HL-60/S4 treated with phorbol 12-myristate 13-acetate at 8.2 ng/mL for 4 days and 3 days (cell line): ENCODE measurements around the gene CLEC18A.
"Not testable (repeated sequence)": the region's sequence is repeated elsewhere in the genome, so short reads cannot be mapped to it uniquely, and the experiment has no call there.

ENCODE experiments used
- in situ Hi-C: fragments of 300-500 bp; cut with MboI; formaldehyde crosslinking; loops from 2 replicates; pipeline ENCODE4 v1.15.0; 2022; ENCODE audit warnings: low sequenced_read_pairs

Gene CLEC18A

DNA sequence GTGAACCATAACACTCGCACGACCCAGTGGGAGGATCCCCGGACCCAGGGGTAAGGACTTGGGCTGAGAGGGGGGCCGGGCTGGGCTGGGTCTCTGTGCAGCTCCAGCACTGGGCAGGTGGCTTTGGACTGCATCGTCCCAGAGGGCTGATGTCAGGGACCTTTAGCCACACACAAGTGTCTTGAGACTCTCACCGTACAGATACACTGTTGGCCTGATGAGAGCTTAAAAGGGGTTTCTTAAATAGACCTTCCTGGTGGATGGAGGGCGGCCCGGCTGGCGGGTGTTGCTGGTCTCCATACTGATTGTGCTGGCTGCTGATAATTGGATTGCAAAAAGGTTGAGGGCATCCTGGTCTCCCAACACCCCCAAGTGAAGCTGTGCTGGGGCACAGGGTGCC, 21.7 kb upstream of the CLEC18A start:
- in situ Hi-C loops, result no loop called here

DNA sequence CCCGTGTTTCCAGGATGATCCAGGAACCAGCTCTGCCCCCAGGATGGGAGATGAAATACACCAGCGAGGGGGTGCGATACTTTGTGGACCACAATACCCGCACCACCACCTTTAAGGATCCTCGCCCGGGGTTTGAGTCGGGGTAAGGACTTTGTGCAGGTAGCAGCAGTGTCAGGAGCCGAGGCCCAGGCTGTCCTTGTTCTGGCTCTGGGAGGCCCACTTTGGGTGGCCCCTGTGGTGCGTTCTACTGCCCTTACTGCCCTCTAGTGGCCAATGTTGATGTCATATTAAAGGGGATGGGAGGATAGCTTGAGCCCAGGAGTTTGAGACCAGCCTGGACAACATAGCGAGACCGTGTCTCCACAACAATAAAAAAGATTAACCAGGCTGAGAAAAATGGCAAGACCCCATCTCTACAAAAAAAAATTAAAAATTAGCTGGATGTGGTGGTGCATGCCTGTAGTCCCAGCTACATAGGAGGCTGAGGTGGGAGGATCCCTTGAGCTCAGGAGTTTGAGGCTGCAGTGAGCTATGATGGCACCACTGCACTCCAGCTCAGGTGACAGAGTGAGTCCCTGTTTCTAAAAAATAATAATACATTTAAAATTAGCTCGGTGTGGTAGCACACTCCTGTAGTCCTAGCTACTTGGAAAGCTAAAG, 20.9 kb upstream of the CLEC18A start:
- in situ Hi-C loops, result no loop called here

GRCh38 chr16:69931631-69932030, 19.5 kb upstream of the CLEC18A start:
- in situ Hi-C loops, result no loop called here

GRCh38 chr16:69932228-69932627, 18.9 kb upstream of the CLEC18A start:
- in situ Hi-C loops, result no loop called here

DNA sequence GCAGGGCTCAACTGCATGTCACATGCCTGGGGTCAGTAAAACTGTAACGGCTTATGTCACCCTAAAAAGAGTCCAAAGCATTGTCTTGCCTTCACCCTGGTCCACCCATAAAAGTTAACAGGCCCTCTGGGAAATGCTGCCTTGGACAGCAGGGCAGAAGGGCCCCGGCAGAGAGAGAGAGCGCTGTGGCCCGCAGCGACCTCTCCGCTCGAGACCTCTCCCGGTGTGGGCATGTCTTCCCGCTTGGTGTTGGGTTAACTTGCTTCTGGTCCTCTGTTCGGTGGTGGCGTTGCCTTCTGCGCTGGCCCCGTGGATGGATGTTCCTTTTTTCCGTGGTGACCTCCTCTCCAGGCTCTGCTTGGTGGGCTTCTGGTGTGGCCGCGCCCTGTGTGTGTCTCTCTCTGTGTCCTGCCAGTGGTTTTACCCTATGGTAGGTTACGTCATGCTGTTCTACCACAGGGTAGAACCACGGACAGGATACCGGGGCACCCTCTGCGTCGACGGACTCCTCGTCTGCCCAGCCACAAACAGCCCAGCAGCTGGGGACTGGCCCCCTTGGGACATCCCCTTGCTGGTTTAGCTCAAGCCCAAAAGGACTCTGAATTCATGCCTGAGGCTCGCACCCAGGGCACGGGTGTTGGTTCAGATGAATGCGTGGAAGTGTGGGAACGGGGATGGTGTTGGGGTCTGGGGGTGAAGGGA, 18.3 kb upstream of the CLEC18A start:
- in situ Hi-C loops, result no loop called here

GRCh38 chr16:69934044-69934443, 17.1 kb upstream of the CLEC18A start:
- in situ Hi-C loops, result no loop called here

DNA sequence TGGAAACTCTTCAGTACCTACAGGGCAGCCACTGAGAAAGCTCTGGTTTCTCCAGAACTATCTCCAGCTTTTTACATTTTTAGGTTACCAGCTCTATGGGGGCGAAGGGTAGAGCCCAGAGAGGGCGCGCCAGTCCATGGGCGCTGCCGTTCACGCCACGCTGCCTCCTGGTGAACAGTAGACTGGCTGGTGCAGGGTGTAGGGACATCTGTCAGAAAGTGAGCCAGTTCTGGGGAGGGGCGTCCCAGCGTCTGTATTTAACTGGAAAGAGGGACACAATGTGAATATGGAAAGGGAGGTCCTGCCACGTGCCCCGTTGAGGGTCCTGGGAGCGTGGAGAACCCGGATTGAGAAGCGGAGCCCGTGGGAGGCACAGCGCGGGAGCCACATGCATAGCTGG, 16.4 kb upstream of the CLEC18A start:
- in situ Hi-C loops, result no loop called here

DNA sequence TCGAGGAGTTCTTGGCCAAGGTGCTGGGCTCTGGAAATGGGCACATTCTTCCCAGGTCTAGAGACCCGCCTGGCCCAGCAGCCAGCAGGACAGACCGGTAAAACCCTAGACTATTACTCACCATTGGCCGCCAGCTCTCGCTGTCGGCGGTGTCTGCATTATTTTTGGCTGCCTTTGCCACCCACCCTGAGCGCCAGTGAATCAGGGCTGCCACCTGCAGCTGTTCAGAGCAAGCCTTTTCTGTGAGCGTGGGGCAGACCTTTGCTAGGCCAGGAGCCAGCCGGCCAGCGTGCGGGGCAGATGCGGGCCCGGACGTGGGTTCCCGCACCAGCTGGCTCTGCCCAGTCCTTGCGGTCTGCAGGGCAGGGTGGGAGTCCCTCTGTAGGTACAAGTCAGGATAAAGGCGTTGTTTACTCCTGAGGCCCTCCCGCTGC, 15.8 kb upstream of the CLEC18A start:
- in situ Hi-C loops, result no loop called here

GRCh38 chr16:69935740-69936139, 15.4 kb upstream of the CLEC18A start:
- in situ Hi-C loops, result no loop called here

GRCh38 chr16:69936252-69936651, 14.9 kb upstream of the CLEC18A start:
- in situ Hi-C loops, result no loop called here

GRCh38 chr16:69936751-69937211, 14.4 kb upstream of the CLEC18A start:
- in situ Hi-C loops, result no loop called here

- in situ Hi-C loops, result no loop called here
Observed at GRCh38 chr16:69937465-69937951, 13.6 kb upstream of the CLEC18A start.

DNA sequence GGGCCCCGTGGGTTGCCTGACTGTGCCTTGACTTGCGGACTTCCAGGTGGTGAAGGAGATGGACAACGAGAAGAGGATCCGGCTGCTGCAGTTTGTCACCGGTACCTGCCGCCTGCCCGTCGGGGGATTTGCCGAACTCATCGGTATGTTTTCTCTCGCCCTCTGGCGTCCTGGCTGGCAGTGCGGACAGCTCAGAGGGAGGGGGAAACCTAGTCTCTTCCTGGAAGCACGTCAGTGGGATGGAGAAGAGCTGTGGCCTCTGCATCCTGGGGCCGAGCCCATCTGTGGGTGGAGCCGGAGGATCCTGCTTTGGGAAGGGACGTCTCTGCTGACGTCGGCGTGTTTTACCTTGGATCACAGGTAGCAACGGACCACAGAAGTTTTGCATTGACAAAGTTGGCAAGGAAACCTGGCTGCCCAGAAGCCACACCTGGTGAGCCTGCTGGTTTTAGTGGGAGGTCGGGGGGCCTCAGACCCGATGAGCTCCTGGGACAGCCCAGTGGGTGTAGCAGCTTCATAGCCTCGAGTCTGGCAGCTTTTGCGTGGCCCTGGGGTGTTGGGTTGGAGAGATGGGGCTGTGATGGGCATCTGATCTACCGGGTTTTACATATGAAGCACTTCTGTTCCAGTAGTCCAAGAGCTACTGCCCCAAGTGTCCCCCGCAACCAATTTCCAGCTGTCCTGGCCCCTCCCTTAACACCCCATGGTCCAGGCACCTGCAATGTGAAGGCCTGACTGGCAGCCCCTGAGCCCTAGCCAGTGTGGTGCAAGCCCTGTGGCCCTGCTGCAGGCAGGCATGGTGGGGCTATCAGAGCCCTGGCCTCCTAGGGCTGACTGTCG, 11.9 kb upstream of the CLEC18A start:
- in situ Hi-C loops, result no loop called here

DNA sequence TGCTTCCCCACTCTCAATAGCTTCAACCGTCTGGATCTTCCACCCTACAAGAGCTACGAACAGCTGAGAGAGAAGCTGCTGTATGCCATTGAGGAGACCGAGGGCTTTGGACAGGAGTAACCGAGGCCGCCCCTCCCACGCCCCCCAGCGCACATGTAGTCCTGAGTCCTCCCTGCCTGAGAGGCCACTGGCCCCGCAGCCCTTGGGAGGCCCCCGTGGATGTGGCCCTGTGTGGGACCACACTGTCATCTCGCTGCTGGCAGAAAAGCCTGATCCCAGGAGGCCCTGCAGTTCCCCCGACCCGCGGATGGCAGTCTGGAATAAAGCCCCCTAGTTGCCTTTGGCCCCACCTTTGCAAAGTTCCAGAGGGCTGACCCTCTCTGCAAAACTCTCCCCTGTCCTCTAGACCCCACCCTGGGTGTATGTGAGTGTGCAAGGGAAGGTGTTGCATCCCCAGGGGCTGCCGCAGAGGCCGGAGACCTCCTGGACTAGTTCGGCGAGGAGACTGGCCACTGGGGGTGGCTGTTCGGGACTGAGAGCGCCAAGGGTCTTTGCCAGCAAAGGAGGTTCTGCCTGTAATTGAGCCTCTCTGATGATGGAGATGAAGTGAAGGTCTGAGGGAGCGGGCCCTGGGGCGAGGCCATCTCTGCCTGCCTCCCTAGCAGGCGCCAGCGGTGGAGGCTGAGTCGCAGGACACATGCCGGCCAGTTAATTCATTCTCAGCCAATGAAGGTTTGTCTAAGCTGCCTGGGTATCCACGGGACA, 11.1 kb upstream of the CLEC18A start:
- in situ Hi-C loops, result no loop called here

GRCh38 chr16:69940676-69941075, 10.5 kb upstream of the CLEC18A start:
- in situ Hi-C loops, result no loop called here

DNA sequence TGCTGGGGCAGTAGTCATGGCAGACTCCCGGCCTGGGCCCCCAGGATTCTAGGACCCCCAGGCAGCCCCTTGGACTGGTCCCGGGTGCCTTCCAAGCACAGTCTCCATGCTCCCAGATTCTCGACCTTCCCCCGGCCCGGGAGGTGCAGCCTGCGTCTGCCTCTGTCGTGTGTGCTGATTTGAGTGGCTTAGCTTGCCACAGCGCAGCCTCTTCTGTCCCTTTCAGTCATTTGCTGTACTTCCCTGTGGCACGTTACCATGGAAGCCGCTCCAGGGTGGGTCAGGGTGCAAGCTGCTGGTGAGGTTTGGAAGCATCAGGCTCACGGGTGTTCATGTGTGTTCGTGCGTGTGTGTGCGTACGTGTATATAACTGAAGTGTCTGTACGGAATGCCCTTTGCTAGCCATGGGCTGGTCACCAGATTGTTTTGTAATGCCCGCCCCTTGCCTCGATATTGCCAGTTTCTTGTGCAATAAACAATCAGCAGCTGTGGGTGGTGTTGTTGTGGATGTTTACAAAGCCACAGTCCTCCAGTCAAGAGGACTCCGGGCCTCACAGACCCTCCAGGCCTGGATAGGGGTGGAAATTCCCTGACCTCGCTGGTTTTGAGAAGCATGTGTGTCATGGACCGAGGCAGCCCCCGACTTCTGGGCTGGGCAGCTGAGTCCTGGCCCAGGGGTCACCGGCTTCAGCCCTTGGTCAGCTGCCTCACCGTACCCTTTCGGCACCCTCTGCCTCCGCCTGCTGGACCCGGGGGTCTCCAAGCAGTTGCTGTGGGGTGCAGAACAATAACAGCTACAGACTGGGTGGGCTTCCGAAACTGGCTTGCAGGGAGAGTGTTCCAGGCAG, 9.7 kb upstream of the CLEC18A start:
- in situ Hi-C loops, result no loop called here

- in situ Hi-C loops, result no loop called here
Observed at GRCh38 chr16:69942099-69942491, 9.0 kb upstream of the CLEC18A start.

DNA sequence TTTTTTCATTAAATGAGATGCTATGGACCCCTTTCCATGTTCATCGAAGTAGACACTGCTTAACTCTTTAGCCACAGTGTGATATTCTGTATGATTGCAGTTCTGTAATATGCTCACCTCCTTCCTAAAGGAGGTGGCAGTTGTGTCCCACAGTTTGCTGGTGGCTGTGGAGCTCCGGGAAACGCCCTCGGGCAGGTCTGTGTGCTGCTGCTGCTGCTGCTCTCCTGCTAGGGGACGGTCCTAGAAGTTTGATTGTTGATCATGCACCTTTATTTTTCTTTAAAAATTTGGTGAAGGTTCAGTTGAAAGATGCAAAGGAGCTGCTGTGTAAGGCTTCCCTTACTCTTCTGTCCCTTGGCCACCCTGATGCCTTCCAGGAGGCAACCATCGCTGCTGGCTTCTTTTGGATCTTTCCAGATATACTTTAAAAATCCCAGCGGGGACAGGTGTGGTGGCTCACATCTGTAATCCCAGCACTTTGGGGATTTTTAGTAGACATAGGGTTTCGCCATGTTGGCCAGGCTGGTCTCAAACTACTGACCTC, 8.4 kb upstream of the CLEC18A start:
- in situ Hi-C loops, result no loop called here

DNA sequence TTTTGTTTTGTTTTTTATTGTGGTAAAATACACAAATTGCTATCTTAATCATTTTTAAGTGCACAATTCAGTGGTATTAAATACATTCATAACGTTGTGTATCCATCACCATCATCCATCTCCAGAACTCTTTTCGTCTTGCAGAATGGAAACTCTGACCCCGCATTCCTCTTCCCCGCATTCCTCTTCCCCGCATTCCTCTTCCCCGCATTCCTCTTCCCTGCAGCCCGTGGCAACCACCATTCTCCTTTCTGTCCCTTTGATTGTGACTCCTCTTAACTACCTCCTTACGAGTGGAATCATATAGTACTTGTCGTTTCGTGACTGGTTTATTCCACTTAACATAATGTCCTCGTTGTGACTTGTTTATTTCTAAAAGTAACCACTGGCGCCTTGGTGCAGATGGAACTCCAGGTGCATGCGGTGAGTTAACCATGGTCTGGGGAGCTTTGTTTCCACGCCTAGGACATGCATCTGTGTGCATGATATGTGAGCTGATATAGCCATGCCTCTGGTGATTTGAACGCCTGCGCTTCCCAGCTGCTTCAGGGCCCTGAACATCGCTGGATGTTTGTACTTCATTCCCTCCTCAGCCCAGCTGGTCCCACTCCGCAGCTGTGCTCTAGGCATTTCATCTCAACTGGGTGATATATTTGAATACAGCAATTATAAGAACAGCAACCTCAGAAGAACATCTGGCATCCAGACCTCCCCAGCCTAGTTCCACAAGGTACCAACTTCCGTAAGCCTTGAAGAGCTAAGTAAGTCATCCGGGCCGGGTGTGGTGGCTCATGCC, 7.7 kb upstream of the CLEC18A start:
- in situ Hi-C loops, result not testable (repeated sequence)
